ENCODE data around the gene P2RX6.

- TF ChIP-seq FOXK2 (IDR thresholded peaks at IDR 0.05): no peak
- no peak for TF ChIP-seq TARDBP (IDR thresholded peaks at IDR 0.05)
- no peak for TF ChIP-seq ELF4 (IDR thresholded peaks at IDR 0.05)
- TF ChIP-seq BHLHE40 (IDR thresholded peaks at IDR 0.05; ENCODE audit: borderline replicate concordance): no peak
- TF ChIP-seq FOXA1 (IDR thresholded peaks at IDR 0.05): no peak
- no peak for TF ChIP-seq PKNOX1 (IDR thresholded peaks at IDR 0.05)
- no peak for TF ChIP-seq SUZ12 (IDR thresholded peaks at IDR 0.05)
- no peak for TF ChIP-seq FOXM1 (IDR thresholded peaks at IDR 0.05; ENCODE audit: borderline replicate concordance)
- no peak for TF ChIP-seq SP1 (IDR thresholded peaks at IDR 0.05)
Measured at GRCh38 chr22:21074102-21074715, 59.2 kb downstream of the P2RX6 start.
